Colonic mucosa (tissue), 4 donors: Measurements from ENCODE around the gene PPP2R5A. TPM values are rescaled to one million over a fixed set of nuclear protein-coding genes. Genes with fewer than 3 reads are reported as not detected.

Experiments used
- DNase-seq: peaks from one replicate; pipeline ENCODE4 v3.0.0-alpha.2; 2020
- H3K27ac ChIP-seq: fragments of 200-600 bp; one replicate; pipeline ENCODE4 v1.8.0; 2021
- H3K27me3 ChIP-seq: fragments of 200-600 bp; one replicate; pipeline ENCODE4 v1.8.0; 2021
- H3K36me3 ChIP-seq: fragments of 200-600 bp; one replicate; pipeline ENCODE4 v1.8.0; 2021
- H3K4me1 ChIP-seq: fragments of 200-600 bp; one replicate; pipeline ENCODE4 v1.8.0; 2021; ENCODE audit warnings: mild to moderate bottlenecking
- H3K4me3 ChIP-seq: fragments of 200-600 bp; one replicate; pipeline ENCODE4 v1.8.0; 2021
- H3K9ac ChIP-seq, 2 donors: one replicate each; pipeline ENCODE4 v1.7.0; 2013; ENCODE audit warnings: control low read depth in 2 of 2, low read depth in 2 of 2, low read length in 2 of 2
- H3K9me3 ChIP-seq: fragments of 200-600 bp; one replicate; pipeline ENCODE4 v1.8.0; 2021
- CTCF ChIP-seq: fragments of 200-600 bp; IDR thresholded peaks from one replicate; pipeline ENCODE4 v1.8.0; 2022; ENCODE audit warnings: antibody characterized with exemption, mild to moderate bottlenecking
- intact Hi-C: fragments of 100-400 bp; cut with DNase I; formaldehyde crosslinking; loops from one replicate; pipeline ENCODE4 v1.14.1; 2022
- total RNA-seq, 2 donors: library from RNA; stranded (reverse); fragmentation: NEBNext Ultra II Directional in 1 of 2; extraction: Animal tissue kit (Norgen Biotek cat#: 25700) in 1 of 2; gene quantifications; one replicate each; pipeline ENCODE4 v1.2.1, GENCODE V29; 2021
- donor health status: healthy.
- donor health status: DM: no; HTN: no; CAD: no.
- donor health status: DM: no; HTN: no; CAD: no.

Gene PPP2R5A
- total RNA-seq, 2 donors from 2014 or later = 62.4 to 78.2 TPM

DNA sequence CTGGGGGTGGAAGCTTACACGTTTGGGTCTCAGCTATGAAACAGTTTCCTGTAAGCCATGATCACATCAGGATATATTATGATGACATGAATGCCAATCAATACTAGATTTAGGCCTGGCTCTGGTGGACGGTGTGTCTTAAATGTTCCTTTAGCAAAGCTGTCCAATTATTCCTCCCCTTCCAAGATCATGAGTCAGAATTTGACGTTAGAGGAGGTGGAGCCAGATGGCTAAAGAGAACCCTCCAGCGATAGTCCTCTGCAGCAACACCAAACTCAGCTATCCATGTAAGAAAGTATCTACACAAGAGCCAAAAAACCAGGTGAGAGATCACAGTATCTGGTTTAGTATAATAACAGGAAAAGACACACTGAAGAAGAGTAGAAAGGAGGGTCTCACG is 81.7 kb downstream of the PPP2R5A start:
- Histone ChIP-seq H3K36me3 (peaks cover 4% of the 10 kb centered on the region), H3K27ac (no peak overlapping the region), H3K9me3 (no peaks in the 10 kb centered on the region), H3K4me1 (no peaks in the 10 kb centered on the region), H3K9ac (no peak overlapping the region), H3K4me3 (no peak overlapping the region), H3K27me3 (no peaks in the 10 kb centered on the region)
- intact Hi-C loops = loop anchor here (5.0 kb wide), 2 partner anchors 85 to 295 kb away; no protein-coding TSS in a partner anchor
- TF ChIP-seq CTCF = no peak
- DNase-seq = no peak

DNA sequence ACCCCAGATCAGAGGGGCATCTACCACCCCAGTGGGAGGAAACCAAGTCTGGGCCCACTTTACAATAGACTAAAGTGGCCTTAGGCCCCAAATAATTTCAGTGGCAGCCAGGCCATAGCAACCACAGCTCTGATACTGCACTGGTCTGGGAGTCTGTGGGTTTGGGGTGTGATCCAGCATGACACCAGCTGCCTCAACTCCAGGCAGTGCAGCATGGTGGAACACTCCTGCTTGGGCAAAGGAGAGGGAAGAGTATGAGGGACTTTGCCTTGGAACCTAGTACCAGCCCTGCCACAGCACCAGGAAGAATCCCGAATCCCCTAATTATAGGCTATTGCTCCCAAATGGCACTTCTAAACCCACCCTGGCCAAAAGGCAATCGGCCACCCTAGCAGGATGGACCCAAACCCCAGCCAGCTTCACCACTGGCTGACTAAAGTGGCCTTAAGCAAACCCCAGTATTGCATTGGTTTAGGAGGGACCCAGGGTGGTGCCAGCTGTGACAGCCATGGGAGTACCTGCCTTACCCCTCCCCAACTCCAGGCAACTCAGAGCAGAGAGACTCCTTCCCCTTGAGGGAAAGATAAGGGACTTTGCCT is 82.4 kb downstream of the PPP2R5A start:
- no peak for DNase-seq
- intact Hi-C loops = loop anchor here (5.0 kb wide), 2 partner anchors 85 to 295 kb away; no protein-coding TSS in a partner anchor
- no peaks in the 10 kb centered on the region for H3K4me1 ChIP-seq
- no peak overlapping the region for H3K9ac ChIP-seq
- H3K36me3 ChIP-seq = peaks cover 2% of the 10 kb centered on the region
- TF ChIP-seq CTCF = no peak
- no peaks in the 10 kb centered on the region for H3K9me3 ChIP-seq
- H3K27me3 ChIP-seq = no peaks in the 10 kb centered on the region
- no peak overlapping the region for H3K4me3 ChIP-seq
- H3K27ac ChIP-seq = no peak overlapping the region

DNA sequence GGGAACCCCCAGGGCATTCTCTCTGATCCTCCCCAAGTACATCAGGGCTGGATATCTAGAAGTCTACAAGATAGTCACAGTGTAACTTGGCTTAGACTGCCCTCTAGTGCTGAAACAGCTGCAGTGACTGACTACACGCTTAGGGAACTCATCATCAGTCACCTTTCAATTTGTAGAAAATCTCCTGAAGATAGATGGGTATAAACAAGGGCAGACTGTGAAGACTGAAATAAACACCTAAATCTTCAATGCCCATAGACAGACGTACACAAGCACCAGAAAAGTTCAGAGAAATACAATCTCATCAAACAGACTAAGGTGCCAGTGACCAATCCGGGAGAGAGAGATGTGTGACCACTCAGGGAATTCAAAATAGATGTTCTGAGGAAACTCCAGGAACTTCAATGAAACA is 82.9 kb downstream of the PPP2R5A start:
- no peaks in the 10 kb centered on the region for H3K4me1 ChIP-seq
- H3K27ac ChIP-seq = no peak overlapping the region
- no peaks in the 10 kb centered on the region for H3K9me3 ChIP-seq
- no peaks in the 10 kb centered on the region for H3K36me3 ChIP-seq
- H3K4me3 ChIP-seq = no peak overlapping the region
- peak; percentile 65 for DNase-seq
- TF ChIP-seq CTCF = peak; percentile 83
- no peak overlapping the region for H3K9ac ChIP-seq
- intact Hi-C loops = loop anchor here (5.0 kb wide), 2 partner anchors 84 to 296 kb away; no protein-coding TSS in a partner anchor
- H3K27me3 ChIP-seq = no peaks in the 10 kb centered on the region

- Histone ChIP-seq H3K9ac (no peak overlapping the region), H3K9me3 (no peaks in the 10 kb centered on the region)
Observed at GRCh38 chr1:212375986-212376385, 90.8 kb downstream of the PPP2R5A start.

DNA sequence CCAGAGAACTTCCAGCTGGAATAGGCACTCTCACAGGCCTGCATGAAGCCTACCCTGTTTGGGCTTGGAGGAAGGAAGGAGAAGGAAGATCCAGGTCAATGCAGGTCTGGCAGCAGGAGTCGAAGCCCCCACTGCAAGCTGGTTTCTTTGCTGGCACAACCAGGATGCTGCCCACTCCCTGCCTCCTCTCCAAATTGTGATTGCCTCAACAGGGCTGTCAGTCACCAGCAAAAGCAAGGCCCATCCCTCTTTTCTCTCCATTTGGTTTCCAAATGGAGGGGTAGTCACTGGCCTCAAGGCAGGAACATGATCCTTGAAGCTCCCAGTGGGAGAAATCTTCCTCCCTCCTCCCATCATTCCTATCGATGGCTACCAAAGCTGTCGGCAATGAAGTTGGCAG is 92.4 kb downstream of the PPP2R5A start:
- Histone ChIP-seq H3K9me3 (no peaks in the 10 kb centered on the region), H3K4me1 (no peaks in the 10 kb centered on the region), H3K27me3 (no peaks in the 10 kb centered on the region), H3K36me3 (no peaks in the 10 kb centered on the region), H3K9ac (no peak overlapping the region), H3K27ac (no peak overlapping the region), H3K4me3 (no peak overlapping the region)
- no peak for DNase-seq
- intact Hi-C loops = no loop called here
- TF ChIP-seq CTCF = no peak

More at GRCh38 chr1:212375986-212376385, 90.8 kb downstream of the PPP2R5A start:
- no peak overlapping the region for H3K27ac ChIP-seq
- no peak for TF ChIP-seq CTCF
- no peaks in the 10 kb centered on the region for H3K4me1 ChIP-seq
- no peaks in the 10 kb centered on the region for H3K36me3 ChIP-seq
- no peak overlapping the region for H3K4me3 ChIP-seq
- no peaks in the 10 kb centered on the region for H3K27me3 ChIP-seq
- no peak for DNase-seq
- intact Hi-C loops = no loop called here
